Measurements from ENCODE around the gene EID2B. TPM values are rescaled to one million over a fixed set of nuclear protein-coding genes. Genes with fewer than 3 reads are reported as not detected.

The EID2B gene
- total and polyA plus RNA-seq, 2 of the 8 experiments (the other 6 are each of a cell fraction or from before 2014, with no cell fraction given), result 2.1 to 2.4 TPM

- Histone ChIP-seq H3K23ac (ENCODE audit: insufficient read length) (no peak overlapping the region), H2BK5ac (ENCODE audit: low read depth, low read length) (no peak overlapping the region), H4K20me1 (replicated peaks in 1 of 2; ENCODE audit: control insufficient read depth in 1 of 2, insufficient read depth in 2 of 2, low read length in 2 of 2) (peaks cover 0 to 2% of the 10 kb centered on the region in 2 experiments), H2BK15ac (ENCODE audit: low read length) (no peak overlapping the region), H3K79me1 (ENCODE audit: low read depth, low read length) (no peaks in the 10 kb centered on the region), H2AK5ac (ENCODE audit: low read depth, low read length) (no peak overlapping the region), H2BK20ac (ENCODE audit: low read length) (no peak overlapping the region), H2BK120ac (replicated peaks; ENCODE audit: low read depth, low read length) (no peak overlapping the region), H2BK12ac (ENCODE audit: low read depth, low read length) (no peak overlapping the region), H3K14ac (ENCODE audit: insufficient read length) (no peak overlapping the region), H3K9ac (replicated peaks in 1 of 4; ENCODE audit: extremely low read depth in 1 of 4, low read depth in 3 of 4, low read length in 3 of 4) (no peak overlapping the region), H2AFZ (ENCODE audit: low read length) (no peak overlapping the region), H4K91ac (replicated peaks; ENCODE audit: insufficient read length, low read length) (no peak overlapping the region), H3K4me3 (ENCODE audit: extremely low read depth in 1 of 4, insufficient read depth in 2 of 4, low read depth in 3 of 4, low read length in 4 of 4) (no peak overlapping the region), H3K4me1 (replicated peaks in 1 of 4; ENCODE audit: control insufficient read depth in 3 of 4, insufficient read depth in 4 of 4, low read length in 3 of 4) (peaks cover 4 to 6% (median 5%) of the 10 kb centered on the region in 4 experiments; a peak in 5 of 7 replicates), H3K27me3 (replicated peaks in 1 of 4; ENCODE audit: control insufficient read depth in 3 of 4, extremely low read depth in 1 of 4, insufficient read depth in 3 of 4, low read length in 3 of 4) (peaks cover 28 to 81% (median 73%) of the 10 kb centered on the region in 4 experiments), H3K23me2 (ENCODE audit: low read depth, low read length) (peaks cover 15% of the 10 kb centered on the region), H4K8ac (ENCODE audit: extremely low read depth, insufficient read depth, low read length) (no peak overlapping the region), H3K4ac (replicated peaks; ENCODE audit: insufficient read length, low read depth, low read length) (no peak overlapping the region), H3K4me2 (ENCODE audit: insufficient read depth in 1 of 2, low read depth in 2 of 2, low read length in 2 of 2) (no peak overlapping the region), H3K36me3 (ENCODE audit: control insufficient read depth in 2 of 4, insufficient read depth in 4 of 4, low read length in 3 of 4) (no peaks in the 10 kb centered on the region), H3K18ac (ENCODE audit: extremely low read depth, low read length) (no peak overlapping the region), H3K9me3 (ENCODE audit: insufficient read depth in 2 of 2, low read depth in 1 of 2, low read length in 1 of 2) (peaks cover 3 to 8% of the 10 kb centered on the region in 2 experiments; a peak in 3 of 4 replicates), H4K5ac (ENCODE audit: insufficient read length, low read depth, low read length) (no peak overlapping the region), H3K79me2 (ENCODE audit: control insufficient read depth in 1 of 2, insufficient read depth in 2 of 2, low read length in 2 of 2) (no peaks in the 10 kb centered on the region), H3K27ac (ENCODE audit: low read depth, low read length) (no peak overlapping the region), H3K56ac (replicated peaks; ENCODE audit: insufficient read length, low read depth, low read length) (no peak overlapping the region)
- POLR2A ChIA-PET (ENCODE audit: partially characterized antibody), result interaction anchor here (0.6 to 1.5 kb wide), 9 partner anchors 8 to 90 kb away, joined by 3 to 7 read pairs (median 3); partner anchors contain the start of genes EID2B and RPS16
- DNase-seq (ENCODE audit: low read depth in 1 of 2, low spot score in 2 of 2), result no peak
- WGBS, 2 experiments (ENCODE audit: extremely low coverage in 1 of 2, insufficient coverage in 1 of 2, insufficient read length in 1 of 2, insufficient replicate concordance in 2 of 2, low coverage in 1 of 2, low lambda C conversion rate in 2 of 2, missing lambda C conversion rate in 1 of 2), result 82% methylated on average over 5 of the region's 5 CpGs; no CpG with 5 or more reads in 1 of the 2 experiments
- CTCF ChIA-PET (ENCODE audit: partially characterized antibody), result interaction anchor here (0.6 to 6.5 kb wide), 9 partner anchors 10 to 185 kb away, joined by 3 to 47 read pairs (median 3); no protein-coding TSS in a partner anchor
- FAIRE-seq, result no peak
- TF ChIP-seq GTF2F1 (IDR thresholded peaks at IDR 0.05; ENCODE audit: borderline replicate concordance, low read depth, low read length), result no peak
- TF ChIP-seq JUND (IDR thresholded peaks at IDR 0.05; ENCODE audit: low read length), result no peak
- no peak for TF ChIP-seq EZH2 (IDR thresholded peaks at IDR 0.05; ENCODE audit: low read depth, low read length, severe bottlenecking)
- TF ChIP-seq SRF (IDR thresholded peaks at IDR 0.05; ENCODE audit: low read depth, low read length), result no peak
- no peak for TF ChIP-seq RBBP5 (IDR thresholded peaks at IDR 0.05; ENCODE audit: borderline replicate concordance, low read depth, low read length)
- TF ChIP-seq TEAD4 (IDR thresholded peaks at IDR 0.05; ENCODE audit: low read depth, low read length), result no peak
- no peak for TF ChIP-seq KDM4A (IDR thresholded peaks at IDR 0.05; ENCODE audit: low read depth, low read length, severe bottlenecking)
- TF ChIP-seq CHD1 (IDR thresholded peaks at IDR 0.05; ENCODE audit: low read depth, low read length), result no peak
- TF ChIP-seq CTCF (IDR thresholded peaks at IDR 0.05; ENCODE audit: control extremely low read depth in 1 of 3, insufficient read depth in 1 of 3, low read depth in 1 of 3, low read length in 3 of 3), result no peak
Observed at GRCh38 chr19:39501340-39501739, 31.3 kb downstream of the EID2B start.
